Uterus (tissue), 2 donors: ENCODE results near the gene ZNF326.

Experiments used
- POLR2A ChIP-seq, 2 donors: fragments of 450-650 bp; IDR thresholded peaks; one replicate each; pipeline ENCODE4 v1.6.1; 2016; ENCODE audit warnings: antibody characterized with exemption in 2 of 2, mild to moderate bottlenecking in 1 of 2, moderate library complexity in 1 of 2
- TF ChIP-seq, protein P1 (sequence below), 4 experiments: fragments of 200-600 bp in 2 of 4; fragments of 450-650 bp in 2 of 4; sonication (generic) in 2 of 4; IDR thresholded peaks; one replicate each; pipeline ENCODE4 v1.5.1; 2016 to 2019; ENCODE audit warnings: antibody characterized with exemption in 4 of 4, mild to moderate bottlenecking in 2 of 4, moderate library complexity in 1 of 4

DNA sequence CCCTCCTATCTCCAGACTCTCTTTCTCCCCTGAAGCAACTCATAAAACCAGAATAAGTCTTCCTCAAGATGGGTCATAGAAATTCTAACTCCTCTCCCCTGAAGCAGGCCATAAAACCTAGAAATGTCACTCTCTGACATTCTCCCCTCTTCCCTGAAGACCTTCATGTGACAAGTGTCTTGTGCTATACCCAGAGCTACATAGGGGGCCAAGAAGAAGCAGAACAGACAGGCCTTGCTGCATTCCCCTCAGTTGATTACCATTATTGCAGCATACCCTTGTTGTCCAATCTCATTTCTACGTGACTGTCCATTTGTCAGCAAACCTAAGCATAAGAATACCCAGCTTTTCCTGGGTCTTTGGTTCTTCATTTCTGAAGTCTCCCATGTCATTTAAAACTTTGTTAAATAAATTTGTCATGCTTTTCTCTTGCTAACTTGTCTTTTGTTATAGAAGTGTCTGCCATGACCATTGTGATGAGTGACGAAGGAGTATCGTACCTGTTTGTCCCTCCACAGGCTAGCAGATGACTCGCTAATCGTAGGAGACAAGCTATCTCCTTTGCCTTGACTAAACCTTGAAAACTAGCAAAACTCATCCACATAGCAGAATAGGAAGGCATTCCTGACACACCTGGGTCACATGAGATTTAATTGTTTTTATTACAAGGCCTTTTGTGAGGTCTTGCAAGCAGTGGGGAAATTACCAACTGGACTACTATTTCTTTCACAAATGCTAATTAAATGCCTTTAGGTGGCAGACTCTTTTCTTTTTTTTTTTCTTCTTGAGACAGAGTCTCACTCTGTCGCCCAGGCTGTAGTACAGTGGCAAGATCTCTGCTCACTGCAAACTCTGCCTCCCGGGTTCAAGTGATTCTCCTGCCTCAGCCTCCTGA is 39.4 kb upstream of the ZNF326 start:
- TF ChIP-seq, protein P1, sequence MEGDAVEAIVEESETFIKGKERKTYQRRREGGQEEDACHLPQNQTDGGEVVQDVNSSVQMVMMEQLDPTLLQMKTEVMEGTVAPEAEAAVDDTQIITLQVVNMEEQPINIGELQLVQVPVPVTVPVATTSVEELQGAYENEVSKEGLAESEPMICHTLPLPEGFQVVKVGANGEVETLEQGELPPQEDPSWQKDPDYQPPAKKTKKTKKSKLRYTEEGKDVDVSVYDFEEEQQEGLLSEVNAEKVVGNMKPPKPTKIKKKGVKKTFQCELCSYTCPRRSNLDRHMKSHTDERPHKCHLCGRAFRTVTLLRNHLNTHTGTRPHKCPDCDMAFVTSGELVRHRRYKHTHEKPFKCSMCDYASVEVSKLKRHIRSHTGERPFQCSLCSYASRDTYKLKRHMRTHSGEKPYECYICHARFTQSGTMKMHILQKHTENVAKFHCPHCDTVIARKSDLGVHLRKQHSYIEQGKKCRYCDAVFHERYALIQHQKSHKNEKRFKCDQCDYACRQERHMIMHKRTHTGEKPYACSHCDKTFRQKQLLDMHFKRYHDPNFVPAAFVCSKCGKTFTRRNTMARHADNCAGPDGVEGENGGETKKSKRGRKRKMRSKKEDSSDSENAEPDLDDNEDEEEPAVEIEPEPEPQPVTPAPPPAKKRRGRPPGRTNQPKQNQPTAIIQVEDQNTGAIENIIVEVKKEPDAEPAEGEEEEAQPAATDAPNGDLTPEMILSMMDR (IDR thresholded peaks at IDR 0.05): no peak
- no peak for TF ChIP-seq POLR2A (IDR thresholded peaks at IDR 0.05)
